Measurements from ENCODE around the gene ADAP1.

ADAP1 gene

GRCh38 chr7:988963-989529 is 34.6 kb upstream of the ADAP1 start:
- DNase-seq: no peak

DNA sequence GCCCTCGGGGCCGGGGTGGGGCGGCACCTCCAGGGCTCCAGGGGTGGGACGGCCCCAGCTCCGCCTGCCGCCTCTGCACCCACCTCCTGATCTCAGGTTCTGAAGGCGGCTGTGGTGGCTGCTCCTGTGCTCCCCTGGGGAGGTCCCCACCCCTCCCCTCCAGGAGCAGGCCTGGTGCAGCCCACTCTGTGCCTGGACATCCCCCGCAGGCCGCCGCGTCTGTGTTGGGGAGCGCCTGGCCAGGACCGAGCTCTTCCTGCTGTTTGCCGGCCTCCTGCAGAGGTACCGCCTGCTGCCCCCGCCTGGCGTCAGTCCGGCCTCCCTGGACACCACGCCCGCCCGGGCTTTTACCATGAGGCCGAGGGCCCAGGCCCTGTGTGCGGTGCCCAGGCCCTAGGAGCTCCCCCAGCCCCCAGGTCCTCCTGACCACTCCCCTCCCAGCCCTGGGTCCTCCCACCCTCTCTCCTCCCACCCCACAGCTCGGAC is 34.0 kb upstream of the ADAP1 start:
- no peak for DNase-seq

DNA sequence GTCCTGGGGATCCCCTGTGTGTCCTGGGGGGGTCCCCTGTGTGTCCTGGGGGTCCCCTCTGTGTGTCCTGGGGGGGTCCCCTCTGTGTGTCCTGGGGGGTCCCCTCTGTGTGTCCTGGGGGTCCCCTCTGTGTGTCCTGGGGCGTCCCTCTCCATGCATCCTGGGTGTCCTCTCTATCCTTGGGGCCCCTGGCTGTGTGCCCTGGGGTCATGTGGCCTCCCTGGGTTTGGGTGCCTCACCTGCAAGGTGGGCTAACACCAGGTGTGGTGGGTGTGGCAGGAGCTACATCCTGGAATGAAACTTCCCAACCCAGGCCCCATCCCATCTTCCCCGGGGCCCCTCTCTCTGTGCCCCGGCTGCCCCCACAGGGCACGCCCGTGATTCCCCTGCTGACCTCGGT is 33.4 kb upstream of the ADAP1 start:
- DNase-seq: no peak

GRCh38 chr7:986766-987751 is 32.6 kb upstream of the ADAP1 start:
- no peak for DNase-seq

- no peak for DNase-seq
Measured at GRCh38 chr7:985915-986741, 31.6 kb upstream of the ADAP1 start.

DNA sequence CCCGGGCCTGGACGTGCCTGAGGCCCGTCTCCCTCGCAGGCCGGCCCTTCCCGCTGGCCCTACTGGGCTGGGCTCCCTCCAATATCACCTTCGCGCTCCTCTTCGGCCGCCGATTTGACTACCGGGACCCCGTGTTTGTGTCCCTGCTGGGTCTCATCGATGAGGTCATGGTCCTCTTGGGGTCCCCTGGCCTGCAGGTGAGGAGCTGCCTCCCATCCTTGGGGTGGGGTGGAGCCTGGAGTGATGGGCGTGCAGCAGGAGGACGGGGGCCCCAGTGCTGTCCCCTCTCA is 30.6 kb upstream of the ADAP1 start:
- DNase-seq: no peak

GRCh38 chr7:984361-985126 is 30.1 kb upstream of the ADAP1 start:
- DNase-seq: no peak

- no peak for DNase-seq
Measured at GRCh38 chr7:983616-984071, 29.2 kb upstream of the ADAP1 start.

DNA sequence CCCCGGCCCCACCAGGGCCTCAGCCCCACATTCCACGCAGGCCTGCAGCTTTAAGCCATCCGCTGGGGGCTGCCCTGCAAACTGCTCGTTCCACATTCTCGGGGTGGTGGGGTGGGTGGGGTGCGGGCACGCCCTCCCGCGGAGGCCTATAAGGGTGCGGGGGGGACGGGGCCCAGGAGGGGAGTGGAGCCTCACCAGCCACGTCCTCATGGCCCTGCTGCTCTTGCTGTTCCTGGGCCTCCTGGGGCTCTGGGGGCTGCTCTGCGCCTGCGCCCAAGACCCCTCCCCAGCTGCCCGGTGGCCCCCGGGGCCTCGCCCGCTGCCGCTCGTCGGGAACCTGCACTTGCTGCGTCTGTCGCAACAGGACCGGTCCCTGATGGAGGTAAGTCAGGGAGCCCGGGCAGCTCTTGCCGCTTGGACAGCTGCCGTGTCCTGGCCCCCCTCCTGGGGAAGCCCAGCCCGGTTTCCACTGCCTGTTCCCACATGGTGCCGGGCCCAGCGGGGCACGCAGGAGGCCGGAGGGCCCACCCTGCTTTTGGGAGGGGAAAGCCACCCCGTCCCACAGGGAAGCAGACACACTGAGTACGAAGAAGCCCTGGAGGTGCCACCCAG is 28.6 kb upstream of the ADAP1 start, which contains the start of gene CYP2W1:
TSS of gene CYP2W1 (plus strand) at position 178 of the 612 bp plus-strand sequence. CDS start at position 209, 31 bp downstream.
- no peak for DNase-seq

- DNase-seq: no peak
Measured at GRCh38 chr7:982511-983003, 28.1 kb upstream of the ADAP1 start.

- DNase-seq: no peak
Measured at GRCh38 chr7:981793-982510, 27.5 kb upstream of the ADAP1 start.

DNA sequence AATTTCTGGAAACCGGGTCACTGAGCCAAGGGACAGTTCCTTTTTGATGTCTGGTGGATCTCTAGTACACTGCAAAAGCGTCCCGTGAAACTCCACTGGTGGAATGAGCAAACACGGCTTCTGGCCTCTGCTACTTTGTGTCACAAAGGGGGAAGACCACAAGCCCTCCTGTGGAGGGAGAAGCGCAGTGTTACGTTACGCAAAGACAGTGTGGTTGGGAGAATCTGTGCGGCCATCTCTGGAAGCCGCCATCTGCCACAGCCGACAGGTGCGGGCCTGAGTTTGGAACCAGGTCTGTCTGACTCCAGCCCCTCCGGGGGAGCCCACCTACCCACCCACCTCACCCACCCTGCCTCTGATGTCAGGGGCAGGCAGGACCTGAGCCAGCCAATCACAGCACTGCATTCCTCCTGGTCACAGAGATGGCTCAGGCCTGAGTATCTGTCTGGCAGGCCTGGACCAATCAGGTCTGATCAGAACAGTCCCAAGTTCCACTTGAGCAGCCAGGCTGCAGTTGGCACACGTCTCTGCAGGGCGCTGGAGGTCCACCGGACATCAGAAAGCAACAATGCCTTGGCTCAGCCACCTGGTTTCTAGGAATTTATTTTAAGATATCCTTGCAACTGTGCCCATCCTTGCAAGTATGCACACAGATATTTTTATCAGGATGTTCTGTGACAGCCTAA is 25.5 kb upstream of the ADAP1 start:
- no peak for DNase-seq

DNA sequence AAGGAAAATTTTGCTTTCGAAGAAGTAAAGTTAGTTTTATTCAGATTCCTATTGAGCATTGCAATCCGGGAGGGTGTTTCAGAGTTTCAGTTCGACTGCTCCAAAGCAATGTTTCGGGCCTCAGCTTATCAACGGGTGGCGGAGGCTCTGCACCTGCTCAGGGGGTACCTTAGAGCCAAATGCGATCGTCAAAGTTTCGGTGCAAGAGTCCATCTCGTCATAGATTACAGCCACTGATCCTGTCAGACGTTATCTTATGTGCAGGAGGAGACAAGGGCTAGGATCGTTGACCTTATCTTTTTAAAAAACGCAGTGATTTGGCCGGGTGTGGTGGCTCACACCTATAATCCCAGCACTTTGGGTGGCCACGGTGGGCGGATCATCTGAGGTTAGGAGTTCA is 24.7 kb upstream of the ADAP1 start:
- DNase-seq: no peak

DNA sequence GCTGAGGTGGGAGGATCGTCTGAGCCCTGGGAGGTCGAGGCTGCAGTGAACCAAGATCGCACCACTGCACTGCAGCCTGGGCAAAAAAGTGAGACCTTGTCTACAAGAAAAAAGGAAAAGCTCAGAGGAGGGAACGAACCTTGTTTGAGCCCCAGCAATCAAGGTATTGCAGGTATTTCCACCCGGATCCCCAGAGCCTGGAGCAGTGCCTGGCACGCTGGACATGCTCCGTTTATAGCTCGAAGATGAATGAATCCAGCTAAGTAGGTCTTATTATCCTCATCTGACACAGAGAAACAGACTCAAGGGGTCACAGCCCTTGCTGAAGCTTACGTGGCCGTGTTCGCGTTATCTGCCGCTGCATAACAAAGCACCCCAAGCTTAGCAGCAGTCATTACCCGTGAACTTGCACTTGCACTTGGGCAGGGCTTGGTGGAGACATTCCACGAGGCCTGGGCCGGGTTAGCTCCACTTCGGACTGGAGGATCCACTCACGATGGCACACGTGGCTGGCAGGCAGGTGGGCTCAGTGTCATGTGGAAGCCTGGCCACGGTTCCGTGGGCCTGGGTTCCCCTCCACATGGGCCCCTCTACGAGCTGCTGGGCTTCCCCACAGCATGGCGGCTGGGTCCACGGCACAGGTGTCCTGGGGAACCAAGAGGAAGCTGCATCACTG is 24.1 kb upstream of the ADAP1 start:
- no peak for DNase-seq

GRCh38 chr7:978049-978346 is 23.5 kb upstream of the ADAP1 start:
- DNase-seq: no peak

DNA sequence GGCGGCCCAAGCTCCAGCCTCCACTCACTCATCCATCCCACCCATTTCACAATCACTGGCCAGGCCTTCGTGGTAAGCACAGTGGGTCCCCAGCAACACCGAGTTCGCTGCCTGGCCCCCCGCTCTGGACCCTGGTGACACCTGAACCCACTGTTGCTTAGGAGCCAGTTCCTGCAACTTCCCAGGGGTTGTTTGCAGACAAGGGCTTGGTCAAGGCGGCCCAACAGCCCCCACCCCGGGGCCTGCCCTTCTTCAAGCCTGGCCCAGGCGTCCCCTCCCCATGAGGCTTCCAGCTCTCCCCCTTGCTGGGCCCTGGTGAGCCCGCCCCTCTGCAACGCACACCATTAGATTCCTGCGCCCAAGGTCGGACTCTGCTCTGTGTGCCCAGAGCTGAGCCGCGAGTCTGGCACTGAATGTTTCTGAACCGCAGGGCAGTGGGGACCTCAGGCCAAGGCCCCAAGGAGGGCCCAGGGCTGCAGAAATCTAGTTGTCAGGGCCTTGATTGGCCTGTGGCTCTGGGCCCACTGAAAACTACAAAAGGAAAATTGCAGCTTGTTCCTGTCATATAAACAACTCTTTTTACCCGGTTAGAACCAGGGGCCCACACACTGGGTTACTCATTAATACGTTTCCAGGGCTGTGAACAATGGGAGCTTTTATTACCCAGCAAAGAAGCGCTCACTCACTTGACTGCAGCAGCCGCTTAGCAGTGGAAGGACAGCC is 23.0 kb upstream of the ADAP1 start:
- DNase-seq: no peak

- no peak for DNase-seq
Measured at GRCh38 chr7:976901-977325, 22.4 kb upstream of the ADAP1 start.

DNA sequence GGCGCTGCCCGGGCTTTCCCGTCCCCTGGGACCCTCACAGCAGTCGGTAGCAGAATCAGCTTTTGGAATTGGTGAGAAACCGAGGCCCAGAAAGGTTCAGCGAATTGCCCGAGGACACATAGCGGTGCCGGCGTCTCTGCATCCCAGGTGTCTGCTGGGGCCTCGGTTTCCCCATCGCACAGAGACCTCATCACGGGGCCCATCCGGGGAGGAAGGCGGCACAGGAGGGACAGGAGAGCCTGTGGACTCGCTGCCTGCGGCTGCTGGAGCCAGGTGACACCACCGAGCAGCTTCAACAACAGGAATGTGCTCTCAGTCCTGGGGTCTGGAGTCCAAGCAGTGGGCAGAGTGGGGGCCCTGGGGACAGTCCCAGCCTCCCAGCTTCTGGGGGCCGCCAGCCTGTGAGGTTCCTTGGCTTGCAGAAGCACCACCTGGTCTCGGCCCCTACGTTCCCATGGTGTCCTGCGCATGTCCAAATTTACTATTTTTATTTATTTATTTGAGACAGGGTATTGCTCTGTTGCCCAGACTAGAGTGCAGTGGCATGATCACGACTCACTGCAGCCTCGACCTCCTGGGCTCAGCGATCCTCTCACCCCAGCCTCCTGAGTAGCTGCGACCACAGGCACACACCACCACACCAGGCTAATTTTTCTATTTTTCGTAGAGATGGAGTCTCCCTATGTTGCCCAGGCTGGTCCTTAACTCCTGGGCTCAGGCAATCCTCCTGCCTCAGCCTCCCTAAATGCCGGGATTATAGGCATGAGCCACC is 21.4 kb upstream of the ADAP1 start:
- DNase-seq: no peak
